Fibroblast of skin of right biceps (primary cell): Measurements from ENCODE around the gene LMO2.
"Not testable (repeated sequence)": the region's sequence is repeated elsewhere in the genome, so short reads cannot be mapped to it uniquely, and the experiment has no call there.

Experiments used
- DNase-seq: peaks from one replicate; pipeline ENCODE4 v3.0.0-alpha.2; 2013

LMO2 gene

GRCh38 chr11:33891714-33892327 lies at the start of gene LMO2:
TSS of gene LMO2 (minus strand) at chr11:33892076. CDS start at chr11:33869716, 22,360 bp downstream.
- no peak for DNase-seq

DNA sequence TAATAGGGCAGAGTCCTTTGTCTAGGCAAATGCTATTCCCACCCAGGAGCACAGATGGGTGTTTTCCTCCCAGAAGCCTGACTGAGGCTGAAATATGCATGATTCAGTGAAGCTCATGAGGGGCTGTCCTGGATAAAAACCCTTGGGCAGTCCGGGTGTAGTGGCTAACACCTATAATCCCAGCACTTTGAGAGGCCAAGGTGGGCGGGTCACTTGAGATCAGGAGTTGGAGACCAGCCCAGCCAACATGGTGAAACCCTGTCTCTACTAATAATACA lies 48.6 kb upstream of the LMO2 start:
- no peak for DNase-seq

GRCh38 chr11:33936725-33937604 lies 45.1 kb upstream of the LMO2 start:
- DNase-seq, result peak; percentile 59

DNA sequence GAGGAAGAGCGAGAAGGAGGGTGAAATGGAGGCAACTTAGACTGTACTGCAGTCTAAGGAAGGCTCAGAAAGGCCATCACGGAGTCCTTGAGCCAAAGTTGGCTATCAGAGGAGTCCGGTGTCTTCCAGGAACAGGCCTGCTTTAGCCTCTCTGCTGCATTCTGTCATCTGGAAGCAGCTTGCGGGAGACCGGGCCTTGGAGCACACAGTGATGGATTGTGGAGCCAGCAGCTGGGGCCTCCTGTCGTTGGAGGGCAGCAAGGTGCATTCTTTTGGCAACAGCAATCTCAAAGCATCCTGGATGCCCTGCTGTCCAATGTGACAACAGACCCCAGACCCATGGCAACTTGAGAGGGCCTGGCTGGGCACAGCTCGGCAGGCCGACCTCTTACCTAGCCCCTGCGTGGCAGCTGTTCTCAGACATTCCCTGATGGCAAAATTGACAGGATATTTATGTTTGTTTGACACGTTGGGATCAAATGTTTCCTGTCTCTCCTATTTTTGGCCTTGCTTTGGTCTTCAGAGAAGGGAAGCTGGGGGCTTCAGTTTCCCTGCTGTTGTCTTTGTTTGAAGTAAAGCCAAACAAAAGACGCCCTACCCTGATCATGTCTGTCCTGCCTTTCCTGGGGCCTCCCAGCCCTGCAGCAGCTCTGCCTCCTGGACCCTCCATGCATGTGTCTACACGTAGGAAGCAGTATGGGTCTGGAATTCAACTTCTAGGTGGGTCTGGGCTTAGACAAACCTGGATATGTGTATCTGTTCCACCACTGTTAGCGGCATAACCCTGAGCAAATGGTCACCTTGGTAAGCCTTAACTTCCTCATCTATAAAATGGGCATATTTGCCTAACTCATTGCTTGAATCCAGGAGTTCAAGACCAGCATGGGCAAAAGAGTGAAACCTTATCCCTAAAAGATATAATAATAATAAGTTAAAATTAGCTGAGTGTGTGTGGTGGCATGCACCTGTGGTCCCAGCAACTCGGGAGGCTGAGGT lies 43.9 kb upstream of the LMO2 start:
- no peak for DNase-seq

DNA sequence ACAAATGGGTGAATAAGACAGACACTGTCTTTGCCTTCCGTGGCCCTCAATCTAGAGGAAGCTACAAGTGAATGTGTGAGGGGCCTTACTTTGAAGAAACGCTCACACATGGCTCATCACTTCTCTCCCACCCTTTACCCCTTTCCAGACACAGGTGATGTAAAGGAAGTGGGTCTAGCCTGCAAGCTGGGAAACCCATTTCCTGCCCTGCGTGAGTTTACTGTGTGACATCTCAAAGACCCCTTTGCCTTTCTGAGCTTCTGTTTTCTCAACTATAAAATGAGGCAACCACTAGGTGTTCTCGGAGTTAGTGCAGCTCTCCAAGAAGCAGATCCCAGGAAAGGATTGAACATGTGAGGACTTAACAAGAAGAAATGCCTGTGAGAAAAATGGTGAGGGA lies 43.1 kb upstream of the LMO2 start:
- DNase-seq, result no peak

DNA sequence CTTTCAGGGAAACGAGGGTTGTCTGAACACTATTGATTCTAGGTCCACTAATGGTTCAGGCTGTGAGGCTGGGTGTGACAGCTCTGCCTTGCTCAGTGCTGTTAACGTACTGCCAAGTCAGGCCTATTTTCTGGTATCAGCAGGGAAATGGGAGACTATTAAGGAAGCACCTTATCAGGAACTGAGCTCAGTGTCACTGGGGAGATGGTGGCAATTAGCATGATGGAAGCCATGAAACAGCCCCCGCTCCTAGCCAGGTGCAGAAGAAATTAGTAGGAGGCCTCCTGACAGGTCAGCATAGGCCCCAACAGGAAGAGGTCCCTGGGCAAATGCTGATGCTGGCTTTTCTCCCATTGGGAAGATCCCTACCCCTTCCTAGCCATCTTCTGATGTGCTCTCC lies 42.6 kb upstream of the LMO2 start:
- no peak for DNase-seq

GRCh38 chr11:33933602-33934001 lies 41.7 kb upstream of the LMO2 start:
- DNase-seq, result no peak

DNA sequence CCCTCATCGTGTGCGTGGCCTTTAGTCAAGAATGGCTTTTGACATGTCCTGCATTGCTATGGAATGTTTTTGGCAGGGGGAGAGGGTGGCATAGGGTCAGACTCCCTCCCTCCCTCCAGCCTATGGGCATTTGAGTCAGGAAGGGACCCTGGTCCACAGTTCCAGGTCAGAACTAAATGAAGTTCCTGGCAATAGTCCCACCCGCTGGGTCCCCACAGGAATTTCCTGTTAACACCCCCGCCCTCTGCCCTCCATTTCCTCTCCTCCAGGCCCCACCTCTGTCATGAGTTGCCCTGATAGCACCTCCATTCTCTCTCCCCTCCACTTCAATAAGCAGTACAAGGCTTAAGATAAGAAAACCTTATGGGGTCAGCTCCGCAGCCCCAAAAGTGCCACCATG lies 40.8 kb upstream of the LMO2 start:
- no peak for DNase-seq

- DNase-seq, result not testable (repeated sequence)
These were observed 40.0 kb upstream of the LMO2 start for GRCh38 chr11:33931739-33932366.

DNA sequence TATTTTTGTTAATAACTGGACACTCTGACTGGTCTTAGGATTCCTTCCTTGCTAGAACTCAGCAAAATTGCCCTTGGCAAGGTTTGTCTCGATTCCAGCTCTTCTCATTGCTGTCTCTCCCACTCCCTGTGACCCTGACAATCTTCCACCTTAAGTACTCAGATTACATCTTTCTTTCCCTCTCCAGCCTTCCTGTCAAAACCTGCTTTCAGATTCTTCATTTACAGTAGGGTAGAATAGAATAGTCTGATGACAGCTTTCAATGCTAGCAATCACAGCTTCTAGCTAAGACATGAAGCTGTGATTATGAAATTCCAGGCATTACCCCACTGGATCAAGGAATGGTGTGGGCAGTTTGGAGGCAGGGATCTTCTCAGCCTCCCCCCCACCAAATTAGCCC lies 39.2 kb upstream of the LMO2 start:
- DNase-seq, result no peak

- DNase-seq, result peak; percentile 77
These were observed 38.6 kb upstream of the LMO2 start for GRCh38 chr11:33930317-33931021.

DNA sequence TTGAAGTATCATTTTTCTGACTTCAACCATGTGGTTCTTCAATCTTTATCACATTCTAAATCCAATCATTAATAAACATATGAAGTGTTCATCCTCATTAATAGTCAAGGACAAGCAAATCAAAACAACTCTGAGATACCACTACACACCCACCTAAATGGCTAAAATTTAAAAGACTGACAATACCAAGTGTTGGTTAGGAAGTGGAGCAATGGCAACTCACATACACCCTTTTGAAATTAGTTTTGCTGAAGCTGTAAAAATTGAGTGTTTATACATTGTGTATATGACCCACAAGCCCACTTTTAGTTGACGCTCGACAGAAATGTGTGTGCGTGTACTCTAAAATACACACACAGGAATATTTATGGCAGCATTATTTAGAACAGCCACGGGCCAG lies 36.7 kb upstream of the LMO2 start:
- no peak for DNase-seq

- no peak for DNase-seq
These were observed 35.0 kb upstream of the LMO2 start for GRCh38 chr11:33926671-33927552.

DNA sequence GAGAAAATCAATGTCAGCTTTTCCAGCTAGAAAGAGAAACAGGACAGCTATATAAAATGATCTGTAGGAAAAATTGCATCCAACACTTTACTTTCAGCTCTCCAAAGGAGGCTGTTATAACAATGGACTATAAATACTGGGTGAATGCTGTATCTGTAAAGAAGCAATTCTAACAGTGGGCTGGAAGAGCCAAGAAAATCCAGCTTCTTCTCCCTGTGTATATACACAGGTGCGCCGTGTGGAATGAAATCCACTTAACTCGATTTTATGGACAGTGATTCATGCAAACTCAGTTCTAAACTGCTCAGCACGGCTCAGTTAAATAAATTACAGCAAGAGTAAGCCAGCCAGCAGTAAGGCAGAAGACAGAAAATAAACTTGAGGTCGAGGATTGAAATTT lies 32.5 kb upstream of the LMO2 start:
- no peak for DNase-seq

GRCh38 chr11:33923626-33924025 lies 31.8 kb upstream of the LMO2 start:
- no peak for DNase-seq

DNA sequence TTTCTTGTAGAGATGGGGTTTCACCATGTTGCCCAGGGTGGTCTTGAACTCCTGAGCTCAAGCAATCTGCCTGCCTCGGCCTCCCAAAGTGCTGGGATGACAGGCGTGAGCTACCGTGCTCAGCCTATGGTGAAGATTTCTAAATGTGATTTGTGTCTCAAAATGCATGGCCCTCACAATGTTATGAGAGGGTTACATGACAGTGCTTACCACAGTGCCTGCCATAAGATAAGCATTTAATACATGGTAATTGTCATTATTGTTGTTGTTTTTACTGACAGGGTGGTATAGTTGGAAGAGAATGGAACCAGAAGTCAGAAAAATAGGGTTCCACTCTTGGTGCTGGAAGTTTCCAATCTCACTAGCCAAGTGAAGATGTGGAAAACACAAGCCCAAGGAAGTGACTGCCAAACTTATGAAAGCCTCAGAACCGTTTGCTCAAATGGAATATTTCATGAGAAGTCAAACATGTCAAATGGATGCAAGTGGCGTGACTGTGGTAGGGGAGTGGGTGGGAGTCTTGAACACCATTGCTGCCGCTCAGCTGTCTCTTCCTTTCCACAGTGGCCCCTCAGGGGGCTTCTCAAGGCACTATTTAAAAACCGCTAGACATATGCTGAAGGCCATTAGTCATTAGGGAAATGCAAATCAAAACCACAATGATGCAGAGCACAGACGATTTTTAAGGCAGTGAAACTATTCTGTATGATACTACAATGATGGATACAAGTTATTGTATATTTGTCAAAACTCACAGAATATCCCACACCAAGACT lies 29.1 kb upstream of the LMO2 start:
- DNase-seq, result peak; percentile 81

DNA sequence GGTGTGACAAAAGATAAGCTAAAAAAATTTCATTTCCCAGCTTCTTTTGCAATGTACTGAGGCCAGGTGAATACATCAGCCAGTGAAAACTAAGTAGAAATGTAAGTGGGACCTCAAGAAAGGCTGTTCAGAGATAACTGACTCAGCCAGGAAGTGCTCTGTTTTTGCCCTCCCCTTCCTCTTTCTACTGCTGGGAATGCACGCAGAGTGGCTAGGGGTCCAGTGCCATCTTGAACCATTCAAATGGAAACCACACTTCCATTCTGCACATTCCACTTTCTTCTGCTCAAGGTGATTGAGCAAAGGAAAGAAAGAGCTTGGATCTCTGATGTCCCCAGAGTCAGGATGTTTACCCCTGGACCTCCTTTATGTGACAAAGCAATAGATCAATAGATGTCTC lies 27.8 kb upstream of the LMO2 start:
- no peak for DNase-seq

DNA sequence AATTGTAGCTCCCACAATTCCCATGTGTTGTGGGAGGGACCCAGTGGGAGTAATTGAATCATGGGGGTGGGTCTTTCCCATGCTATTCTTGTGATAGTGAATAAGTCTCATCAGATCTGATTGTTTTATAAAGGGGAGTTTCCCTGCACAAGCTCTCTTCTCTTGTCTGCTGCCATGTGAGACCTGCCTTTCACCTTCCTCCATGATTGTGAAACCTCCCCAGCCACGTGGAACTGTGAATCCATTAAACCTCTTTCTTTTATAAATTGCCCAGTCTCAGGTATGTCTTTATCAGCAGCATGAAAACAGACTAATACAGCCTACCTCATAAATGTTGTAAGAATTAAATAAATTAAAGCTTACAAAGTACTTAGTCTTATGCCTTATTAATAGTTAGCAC lies 25.5 kb upstream of the LMO2 start:
- not testable (repeated sequence) for DNase-seq

DNA sequence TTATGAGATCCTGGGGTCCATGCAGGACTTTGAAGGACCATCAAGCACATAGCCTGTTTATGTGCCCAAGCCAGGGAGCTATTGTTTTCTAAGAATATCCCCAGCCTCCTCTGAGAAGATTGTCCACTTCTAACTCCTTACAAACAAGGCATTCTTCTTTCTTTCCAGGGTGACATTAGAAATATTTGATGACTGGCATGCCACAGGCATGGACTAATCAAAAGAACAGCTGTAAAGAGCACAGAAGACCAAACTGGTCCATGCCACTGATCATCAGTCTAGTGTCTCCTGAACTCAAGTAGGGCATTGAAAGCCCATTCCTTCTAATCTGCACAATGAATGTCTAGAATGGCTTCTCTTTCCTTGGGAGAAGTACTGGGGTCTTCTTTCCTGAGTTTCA lies 24.9 kb upstream of the LMO2 start:
- no peak for DNase-seq

GRCh38 chr11:33915526-33915925 lies 23.6 kb upstream of the LMO2 start:
- peak; percentile 54 for DNase-seq

DNA sequence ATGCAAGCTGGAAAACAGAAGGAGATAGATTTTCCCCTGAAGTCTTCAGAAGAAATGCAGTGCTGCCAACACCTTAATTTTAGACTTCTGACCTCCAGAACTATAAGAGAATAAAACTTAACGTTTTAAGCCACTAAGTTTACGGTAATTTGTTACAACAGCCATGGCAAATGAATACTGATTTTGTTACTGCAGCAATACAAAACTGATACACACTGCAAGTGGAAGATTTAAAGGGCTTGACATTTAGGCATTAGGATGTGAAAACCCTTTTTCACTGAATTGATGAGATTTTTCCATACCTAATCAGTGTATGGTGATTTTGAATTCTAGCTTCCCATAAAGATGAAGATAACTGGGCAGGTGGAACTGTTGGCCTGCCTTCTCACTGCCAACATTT lies 22.1 kb upstream of the LMO2 start:
- DNase-seq, result no peak
